Brain microvascular endothelial cell (primary cell): ENCODE results near the gene PLA2G4B.

Source experiments
- DNase-seq: peaks from one replicate; pipeline ENCODE4 v3.0.0-alpha.2; 2020
- H3K27ac ChIP-seq: fragments of 250-450 bp; sonication (Bioruptor Pico); 2 replicates; pipeline ENCODE4 v1.5.1; 2020; ENCODE audit warnings: mild to moderate bottlenecking, moderate library complexity
- H3K27me3 ChIP-seq: fragments of 250-450 bp; sonication (Bioruptor Pico); replicated peaks from 2 replicates; pipeline ENCODE4 v1.5.1; 2020; ENCODE audit warnings: mild to moderate bottlenecking
- H3K36me3 ChIP-seq: fragments of 250-450 bp; sonication (Bioruptor Pico); replicated peaks from 2 replicates; pipeline ENCODE4 v1.5.1; 2020; ENCODE audit warnings: mild to moderate bottlenecking
- H3K4me3 ChIP-seq: 2 replicates; pipeline ENCODE4 v1.5.1; 2011; ENCODE audit warnings: low read depth, mild to moderate bottlenecking, control low read depth, low read length, moderate library complexity
- in situ Hi-C: cut with HindIII; loops from 2 replicates; pipeline ENCODE4 v1.10.0; 2017; ENCODE audit warnings: low sequenced_read_pairs, low pct_ligation_motif_present
- TF ChIP-seq, protein P1 (sequence below): IDR thresholded peaks from 2 replicates; pipeline ENCODE4 v1.5.1; 2011; ENCODE audit warnings: low read depth, mild to moderate bottlenecking, moderate library complexity, low read length, control low read depth, inconsistent platforms; ENCODE audit errors: missing control alignments

PLA2G4B gene

GRCh38 chr15:41838400-41838897, at the start of gene PLA2G4B:
PLA2G4B (plus strand) TSS chr15:41838847; CDS start chr15:41838914, 67 bp downstream.
- Histone ChIP-seq H3K4me3 (no peak within 1 kb of the TSS), H3K27ac (no peak within 1 kb of the TSS), H3K27me3 (no peaks in the 10 kb centered on the region), H3K36me3 (no peaks in the 10 kb centered on the region)
- in situ Hi-C loops = no loop called here
- no peak for DNase-seq
- TF ChIP-seq, protein P1, sequence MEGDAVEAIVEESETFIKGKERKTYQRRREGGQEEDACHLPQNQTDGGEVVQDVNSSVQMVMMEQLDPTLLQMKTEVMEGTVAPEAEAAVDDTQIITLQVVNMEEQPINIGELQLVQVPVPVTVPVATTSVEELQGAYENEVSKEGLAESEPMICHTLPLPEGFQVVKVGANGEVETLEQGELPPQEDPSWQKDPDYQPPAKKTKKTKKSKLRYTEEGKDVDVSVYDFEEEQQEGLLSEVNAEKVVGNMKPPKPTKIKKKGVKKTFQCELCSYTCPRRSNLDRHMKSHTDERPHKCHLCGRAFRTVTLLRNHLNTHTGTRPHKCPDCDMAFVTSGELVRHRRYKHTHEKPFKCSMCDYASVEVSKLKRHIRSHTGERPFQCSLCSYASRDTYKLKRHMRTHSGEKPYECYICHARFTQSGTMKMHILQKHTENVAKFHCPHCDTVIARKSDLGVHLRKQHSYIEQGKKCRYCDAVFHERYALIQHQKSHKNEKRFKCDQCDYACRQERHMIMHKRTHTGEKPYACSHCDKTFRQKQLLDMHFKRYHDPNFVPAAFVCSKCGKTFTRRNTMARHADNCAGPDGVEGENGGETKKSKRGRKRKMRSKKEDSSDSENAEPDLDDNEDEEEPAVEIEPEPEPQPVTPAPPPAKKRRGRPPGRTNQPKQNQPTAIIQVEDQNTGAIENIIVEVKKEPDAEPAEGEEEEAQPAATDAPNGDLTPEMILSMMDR = no peak

DNA sequence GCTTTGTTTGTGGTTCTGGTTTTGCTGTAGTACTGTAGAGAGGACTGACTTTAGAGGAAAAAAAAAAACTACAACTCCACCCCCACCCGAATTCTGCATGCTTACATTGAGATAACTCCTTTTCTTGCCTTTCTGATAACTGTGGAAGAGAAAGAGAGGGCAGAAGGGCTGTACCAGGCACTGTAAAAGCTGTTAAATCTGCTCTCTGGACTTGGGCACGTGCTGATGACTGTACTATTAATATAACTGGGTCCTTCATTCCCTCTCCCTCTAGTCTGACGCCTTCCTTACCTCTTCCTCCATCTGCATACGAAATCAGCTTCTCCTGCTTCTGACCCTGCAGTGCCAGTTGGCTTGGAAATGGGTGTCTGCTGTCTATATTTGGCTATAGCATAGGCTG, 49.4 kb upstream of the PLA2G4B start:
- in situ Hi-C loops = no loop called here
- Histone ChIP-seq H3K27me3 (no peaks in the 10 kb centered on the region), H3K4me3 (no peak overlapping the region), H3K27ac (no peak overlapping the region), H3K36me3 (no peaks in the 10 kb centered on the region)
- DNase-seq = no peak
- TF ChIP-seq, protein P1 = no peak

- Histone ChIP-seq H3K36me3 (no peaks in the 10 kb centered on the region), H3K27me3 (no peaks in the 10 kb centered on the region), H3K27ac (no peak overlapping the region), H3K4me3 (no peak overlapping the region)
- no peak for DNase-seq
- in situ Hi-C loops = no loop called here
- TF ChIP-seq, protein P1 = no peak
Measured at GRCh38 chr15:41789662-41790061, 49.0 kb upstream of the PLA2G4B start.

GRCh38 chr15:41790169-41790568, 48.5 kb upstream of the PLA2G4B start:
- H3K27ac ChIP-seq = no peak overlapping the region
- in situ Hi-C loops = no loop called here
- H3K4me3 ChIP-seq = no peak overlapping the region
- H3K36me3 ChIP-seq = no peaks in the 10 kb centered on the region
- H3K27me3 ChIP-seq = no peaks in the 10 kb centered on the region
- DNase-seq = no peak
- TF ChIP-seq, protein P1 = no peak

DNA sequence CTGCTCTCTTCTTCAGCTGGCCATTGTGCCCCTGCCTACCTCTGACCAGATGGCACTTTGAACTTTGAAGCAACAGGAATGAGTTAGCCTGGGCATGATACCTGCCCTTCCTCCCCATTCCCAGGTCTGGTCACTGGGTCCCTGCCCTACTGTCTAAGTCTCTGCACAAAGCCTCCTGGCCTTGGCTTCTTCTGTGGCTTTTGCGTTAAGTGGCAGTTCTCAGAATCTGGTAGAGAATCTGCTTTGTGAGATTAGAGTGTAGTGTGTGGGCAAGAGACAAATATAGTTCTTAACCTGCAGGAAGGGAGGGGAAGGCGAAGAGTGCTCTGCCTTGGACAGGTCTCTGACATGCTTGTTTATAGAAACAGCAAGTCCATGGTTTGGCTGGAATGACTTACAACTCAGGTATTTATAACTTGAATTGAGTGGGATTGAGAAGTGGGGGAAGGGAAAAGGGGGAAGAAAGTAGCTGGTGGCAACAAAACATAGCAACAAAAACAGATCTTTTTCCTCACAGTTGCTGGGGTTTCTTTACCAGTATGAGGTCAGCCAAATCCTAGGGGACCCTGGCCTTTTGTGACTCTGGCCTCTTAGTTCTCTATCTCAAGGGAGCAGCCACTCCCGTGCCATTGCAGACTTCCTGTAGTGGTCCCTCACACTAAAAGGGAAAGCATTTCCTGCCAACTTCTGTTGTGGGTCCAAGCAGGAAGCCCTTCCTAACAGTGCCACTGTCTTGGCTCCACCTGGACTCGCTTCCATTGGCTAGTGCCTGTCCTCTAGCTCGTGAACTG, 47.7 kb upstream of the PLA2G4B start:
- Histone ChIP-seq H3K36me3 (no peaks in the 10 kb centered on the region), H3K27ac (peak overlapping the region; percentile 64), H3K27me3 (no peaks in the 10 kb centered on the region), H3K4me3 (no peak overlapping the region)
- DNase-seq = peak; percentile 74
- in situ Hi-C loops = no loop called here
- TF ChIP-seq, protein P1 = no peak
